HCT116 (cell line): Measurements from ENCODE around the gene CLRN1. TPM values are rescaled to one million over a fixed set of nuclear protein-coding genes. Genes with fewer than 3 reads are reported as not detected.

Source experiments
- ATAC-seq: fragments of 200-7000 bp; cut with Tn5 transposase; 2 replicates; pipeline ENCODE4 v1.9.1; 2020; ENCODE audit warnings: mild to moderate bottlenecking, moderate library complexity
- BruUV-seq: library from RNA; stranded (reverse); fragments of 400-500 nt; replicated peaks from 2 replicates; lab custom pipeline; 2021; lab: Mats Ljungman, UMichigan
- CTCF ChIA-PET: fragments of 300-600 bp; sonication (Branson Sonifier 250); formaldehyde crosslinking; loops from one replicate; lab custom pipeline; 2021; ENCODE audit warnings: antibody characterized with exemption; lab: Charles Lee
- POLR2A ChIA-PET: fragments of 300-600, 350-600 bp; sonication (Branson Sonifier 250); formaldehyde crosslinking; loops from one replicate; lab custom pipeline; 2021; ENCODE audit warnings: antibody characterized with exemption; lab: Charles Lee
- RAD21 ChIA-PET, 2 experiments: fragments of 300-600 bp; sonication (Branson Sonifier 250); formaldehyde crosslinking; loops; one replicate each; lab custom pipeline; 2023; ENCODE audit warnings: low total read pairs in 2 of 2; ENCODE audit not compliant: uncharacterized antibody in 2 of 2, unreplicated experiment in 2 of 2, low non-redundant PET in 1 of 2; lab: Charles Lee
- DNase-seq: peaks from one replicate; pipeline ENCODE4 v3.0.0-alpha.2; 2010; ENCODE audit warnings: low read depth, low spot score
- H2AFZ ChIP-seq: fragments of 200-600 bp; shearing (Covaris generic), sonication (generic); 2 replicates; pipeline ENCODE4 v1.6.1; 2017; ENCODE audit warnings: low read depth, mixed run types, mixed read lengths, antibody characterized with exemption, low read length; ENCODE audit not compliant: poor library complexity, severe bottlenecking
- H3K27ac ChIP-seq: 2 replicates; pipeline ENCODE4 v1.5.1; 2012; ENCODE audit warnings: low read depth, low read length
- H3K27me3 ChIP-seq: fragments of 200-600 bp; sonication (generic); 2 replicates; pipeline ENCODE4 v1.6.1; 2016; ENCODE audit warnings: mixed run types, low read length, mixed read lengths; ENCODE audit not compliant: insufficient read depth
- H3K36me3 ChIP-seq, 2 experiments: fragments of 200-500 bp in 1 of 2; fragments of 200-600 bp in 1 of 2; sonication (Bioruptor generic) in 1 of 2; sonication (generic) in 1 of 2; 2 replicates each; pipeline versions ENCODE4 v1.5.1 to v1.6.1; 2014 to 2016; ENCODE audit warnings: low read length in 2 of 2, inconsistent platforms in 1 of 2, mixed read lengths in 1 of 2, mixed run types in 1 of 2; ENCODE audit not compliant: insufficient read depth in 2 of 2, control insufficient read depth in 1 of 2
- H3K4me1 ChIP-seq, 2 experiments: fragments of 200-600 bp in 1 of 2; sonication (generic) in 1 of 2; 2 replicates each; pipeline versions ENCODE4 v1.5.1 to v1.6.1; 2012 to 2017; ENCODE audit warnings: low read length in 2 of 2, inconsistent platforms in 1 of 2, mild to moderate bottlenecking in 1 of 2, mixed read lengths in 1 of 2, mixed run types in 1 of 2, moderate library complexity in 1 of 2; ENCODE audit not compliant: insufficient read depth in 2 of 2, control insufficient read depth in 1 of 2
- H3K4me2 ChIP-seq: fragments of 200-600 bp; sonication (generic); 2 replicates; pipeline ENCODE4 v1.6.1; 2017; ENCODE audit warnings: mixed run types, low read length, mixed read lengths
- H3K4me3 ChIP-seq, 2 experiments: fragments of 200-600 bp in 1 of 2; sonication (generic) in 1 of 2; replicated peaks in 1 of 2; 2 replicates each; pipeline ENCODE4 v1.5.1; 2011 to 2016; ENCODE audit warnings: low read length in 2 of 2, control low read depth in 1 of 2, low read depth in 1 of 2, mild to moderate bottlenecking in 1 of 2, mixed read lengths in 1 of 2, mixed run types in 1 of 2
- H3K79me2 ChIP-seq: fragments of 200-600 bp; sonication (generic); 2 replicates; pipeline ENCODE4 v1.6.1; 2017; ENCODE audit warnings: mild to moderate bottlenecking, mixed run types, low read length, moderate library complexity, mixed read lengths; ENCODE audit not compliant: insufficient read depth
- H3K9ac ChIP-seq: fragments of 200-600 bp; sonication (generic); 2 replicates; pipeline ENCODE4 v1.6.1; 2016; ENCODE audit warnings: low read length, mixed read lengths
- H3K9me2 ChIP-seq: fragments of 200-600 bp; sonication (generic), shearing (Covaris generic); 2 replicates; pipeline ENCODE4 v1.6.1; 2017; ENCODE audit warnings: mixed run types, mild to moderate bottlenecking, moderate library complexity; ENCODE audit not compliant: insufficient read depth
- H3K9me3 ChIP-seq, 2 experiments: fragments of 200-500 bp in 1 of 2; fragments of 200-600 bp in 1 of 2; sonication (Bioruptor generic) in 1 of 2; sonication (generic) in 1 of 2; 2 replicates each; pipeline ENCODE4 v1.6.1; 2014 to 2017; ENCODE audit warnings: low read length in 2 of 2, mixed read lengths in 2 of 2, inconsistent platforms in 1 of 2, low read depth in 1 of 2, mild to moderate bottlenecking in 1 of 2, mixed run types in 1 of 2, moderate library complexity in 1 of 2; ENCODE audit not compliant: control insufficient read depth in 1 of 2, insufficient read depth in 1 of 2
- H4K20me1 ChIP-seq: fragments of 200-600 bp; sonication (generic), shearing (Covaris generic); 2 replicates; pipeline ENCODE4 v1.6.1; 2017; ENCODE audit warnings: mixed run types, mild to moderate bottlenecking, moderate library complexity; ENCODE audit not compliant: insufficient read depth
- EGR1 ChIP-seq: IDR thresholded peaks from 2 replicates; pipeline ENCODE4 v1.6.1; 2012; ENCODE audit warnings: low read depth
- ELF1 ChIP-seq: IDR thresholded peaks from 2 replicates; pipeline ENCODE4 v1.6.1; 2012; ENCODE audit warnings: low read depth, borderline replicate concordance
- EZH2phosphoT487 ChIP-seq: fragments of 200-600 bp; IDR thresholded peaks from 2 replicates; pipeline ENCODE4 v1.6.1; 2018; ENCODE audit warnings: antibody characterized with exemption, borderline replicate concordance
- FOSL1 ChIP-seq: IDR thresholded peaks from 2 replicates; pipeline ENCODE4 v1.6.1; 2012; ENCODE audit warnings: low read depth
- JUND ChIP-seq: IDR thresholded peaks from 2 replicates; pipeline ENCODE4 v1.6.1; 2012
- MAX ChIP-seq: IDR thresholded peaks from 2 replicates; pipeline ENCODE4 v1.6.1; 2012
- POLR2AphosphoS5 ChIP-seq: IDR thresholded peaks from 2 replicates; pipeline ENCODE4 v1.6.1; 2011; ENCODE audit warnings: mild to moderate bottlenecking, low read depth, low read length, moderate library complexity
- RAD21 ChIP-seq: IDR thresholded peaks from 2 replicates; pipeline ENCODE4 v1.6.1; 2012; ENCODE audit warnings: low read depth, mild to moderate bottlenecking
- REST ChIP-seq: IDR thresholded peaks from 2 replicates; pipeline ENCODE4 v1.6.1; 2012; ENCODE audit warnings: low read depth
- SIN3A ChIP-seq: IDR thresholded peaks from 2 replicates; pipeline ENCODE4 v1.6.1; 2012; ENCODE audit warnings: low read depth
- SP1 ChIP-seq: IDR thresholded peaks from 2 replicates; pipeline ENCODE4 v1.6.1; 2012; ENCODE audit warnings: low read depth
- SRF ChIP-seq: IDR thresholded peaks from 2 replicates; pipeline ENCODE4 v1.6.1; 2012; ENCODE audit warnings: low read depth
- YY1 ChIP-seq: IDR thresholded peaks from 2 replicates; pipeline ENCODE4 v1.6.1; 2011; ENCODE audit warnings: low read length, low read depth, moderate library complexity, mild to moderate bottlenecking; ENCODE audit not compliant: insufficient replicate concordance; ENCODE audit errors: extremely low read depth
- ZFX ChIP-seq: fragments of 450-650 bp; IDR thresholded peaks from 2 replicates; pipeline ENCODE4 v1.6.1; 2017
- ZNF274 ChIP-seq: fragments of 200-500 bp; sonication (Bioruptor generic); IDR thresholded peaks from 2 replicates; pipeline ENCODE4 v1.6.1; 2014; ENCODE audit warnings: mild to moderate bottlenecking, low read depth, low read length, inconsistent platforms
- intact Hi-C: fragments of 100-400 bp; cut with micrococcal nuclease; formaldehyde crosslinking; loops from 2 replicates; pipeline ENCODE4 v1.10.0; 2022
- total RNA-seq: library from RNA; stranded (reverse); gene quantifications from one replicate; pipeline ENCODE4 v1.2.1, GENCODE V29; 2021; ENCODE audit not compliant: unreplicated experiment
- TF ChIP-seq, protein P1 (sequence below): IDR thresholded peaks from 2 replicates; pipeline ENCODE4 v1.6.1; 2012

The CLRN1 gene
- total RNA-seq, 1 experiment from 2014 or later = not detected

DNA sequence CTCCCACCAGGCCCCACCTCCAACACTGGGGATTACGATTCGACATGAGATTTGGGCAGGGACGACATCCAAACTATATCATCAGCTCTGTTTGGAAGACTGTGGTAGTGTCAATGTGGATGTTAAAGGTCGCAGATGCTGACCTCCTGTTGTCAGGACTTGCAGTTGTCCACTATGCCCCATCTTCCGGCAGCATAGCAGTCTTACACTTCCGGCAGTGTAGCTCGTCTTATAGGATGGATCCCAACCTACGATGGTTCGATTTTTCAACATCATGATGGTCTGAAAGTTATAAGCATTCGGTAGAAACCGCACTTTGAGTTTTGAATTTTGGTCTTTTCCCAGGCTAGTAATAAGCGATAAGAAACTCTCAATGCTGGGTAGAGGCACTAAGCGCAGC, 20.6 kb downstream of the CLRN1 start (continued):
- TF ChIP-seq REST = no peak
- TF ChIP-seq EGR1 = no peak
- TF ChIP-seq ELF1 = no peak
- TF ChIP-seq FOSL1 = no peak
- TF ChIP-seq MAX = no peak
- no peak for TF ChIP-seq RAD21
- TF ChIP-seq JUND = no peak
- TF ChIP-seq, all 23 proteins: peak for 0

- TF ChIP-seq SRF (no peak), ZFX (no peak), SIN3A (no peak), ZNF274 (no peak), EZH2phosphoT487 (no peak), RAD21 (no peak), ELF1 (no peak), YY1 (no peak), JUND (no peak), POLR2AphosphoS5 (no peak), SP1 (no peak)
- TF ChIP-seq, protein P1, sequence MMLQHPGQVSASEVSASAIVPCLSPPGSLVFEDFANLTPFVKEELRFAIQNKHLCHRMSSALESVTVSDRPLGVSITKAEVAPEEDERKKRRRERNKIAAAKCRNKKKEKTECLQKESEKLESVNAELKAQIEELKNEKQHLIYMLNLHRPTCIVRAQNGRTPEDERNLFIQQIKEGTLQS = no peak
- Histone ChIP-seq H3K9ac (no peak overlapping the region), H3K79me2 (no peaks in the 10 kb centered on the region), H3K27ac (no peak overlapping the region), H3K9me3 (no peaks in the 10 kb centered on the region), H4K20me1 (no peaks in the 10 kb centered on the region), H2AFZ (no peak overlapping the region), H3K36me3 (no peaks in the 10 kb centered on the region), H3K9me2 (0 out of 2 replicates have a peak, but pooled peaks cover 2% of the 10 kb centered on the region), H3K4me1 (no peaks in the 10 kb centered on the region), H3K4me2 (no peak overlapping the region), H3K27me3 (no peaks in the 10 kb centered on the region), H3K4me3 (no peak overlapping the region)
- ChIA-PET RAD21 (no interaction called here), POLR2A (no interaction called here), CTCF (no interaction called here)
- intact Hi-C loops = no loop called here
- no peak for ATAC-seq
- no peak for DNase-seq
- BruUV-seq = no TSS peak
Observed at GRCh38 chr3:150945226-150946032, 27.1 kb downstream of the CLRN1 start.
